ENCODE measurements around the gene JADE1. TPM values are rescaled to one million over a fixed set of nuclear protein-coding genes. Genes with fewer than 3 reads are reported as not detected.

Gene JADE1
- total RNA-seq, 4 donors from 2014 or later = 14.0 to 38.5 (median 26.0) TPM

- 79% methylated on average over 6 of the region's 8 CpGs for WGBS
- no peak for DNase-seq (ENCODE audit: low spot score in 2 of 2)
- H3K36me3 ChIP-seq = peaks cover 12% of the 10 kb centered on the region
- H3K9me3 ChIP-seq = no peaks in the 10 kb centered on the region
- TF ChIP-seq POLR2AphosphoS5 (IDR thresholded peaks at IDR 0.05) = no peak
- no peak for TF ChIP-seq EP300 (IDR thresholded peaks at IDR 0.05)
- TF ChIP-seq CTCF (IDR thresholded peaks at IDR 0.05) = no peak
- TF ChIP-seq POLR2A (IDR thresholded peaks at IDR 0.05) = no peak
- no peak overlapping the region for H3K27ac ChIP-seq
- no peaks in the 10 kb centered on the region for H3K27me3 ChIP-seq
- no peak overlapping the region for H3K4me3 ChIP-seq
- peaks cover 35% of the 10 kb centered on the region for H3K4me1 ChIP-seq
Observed at GRCh38 chr4:128835498-128836222, 26.2 kb downstream of the JADE1 start.

DNA sequence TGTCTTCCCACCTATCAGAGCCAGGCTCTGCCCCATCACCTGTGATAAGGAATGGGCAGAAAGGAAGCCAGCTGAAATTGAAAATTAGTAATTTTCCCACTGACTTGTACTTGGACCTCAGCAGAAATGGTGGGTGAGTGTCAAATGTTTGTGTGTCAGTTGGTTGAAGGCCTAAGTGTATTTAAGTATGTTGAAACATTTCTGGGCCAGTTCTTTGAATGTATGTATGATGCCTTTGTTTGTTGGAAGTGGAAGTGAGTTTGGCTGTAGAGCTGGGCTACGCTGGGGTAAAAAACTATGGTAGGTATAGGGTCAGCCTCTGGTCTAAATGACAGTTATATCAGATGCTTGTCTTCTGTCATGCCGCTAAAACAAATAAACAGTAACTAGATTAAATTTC is 27.7 kb downstream of the JADE1 start:
- peaks cover 27% of the 10 kb centered on the region for H3K4me1 ChIP-seq
- H3K4me3 ChIP-seq = no peak overlapping the region
- 90% methylated on average over 2 of the region's 2 CpGs for WGBS
- no peak overlapping the region for H3K27ac ChIP-seq
- H3K27me3 ChIP-seq = no peaks in the 10 kb centered on the region
- peaks cover 8% of the 10 kb centered on the region for H3K36me3 ChIP-seq
- no peak for TF ChIP-seq POLR2A (IDR thresholded peaks at IDR 0.05)
- TF ChIP-seq CTCF (IDR thresholded peaks at IDR 0.05) = no peak
- TF ChIP-seq EP300 (IDR thresholded peaks at IDR 0.05) = no peak
- no peak for TF ChIP-seq POLR2AphosphoS5 (IDR thresholded peaks at IDR 0.05)
- H3K9me3 ChIP-seq = no peaks in the 10 kb centered on the region
- no peak for DNase-seq (ENCODE audit: low spot score in 2 of 2)

DNA sequence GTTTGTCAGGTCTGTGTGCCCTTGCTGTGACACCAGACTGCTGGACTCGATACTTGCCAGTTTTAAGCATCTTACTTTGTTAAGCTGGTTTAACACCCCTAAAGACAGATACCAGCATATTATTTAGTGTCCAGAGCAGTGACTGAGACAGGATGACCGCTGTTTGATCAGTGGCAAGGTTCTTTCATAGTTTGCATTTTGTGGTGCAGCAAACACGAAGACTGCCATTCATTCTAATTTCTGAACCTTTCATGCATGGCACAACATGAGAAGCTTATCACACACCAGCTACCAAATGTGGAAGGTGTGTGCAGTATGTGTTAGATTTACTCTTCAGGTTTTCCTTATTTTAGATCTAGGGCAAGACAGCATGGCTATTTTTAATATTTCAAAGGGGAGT is 28.2 kb downstream of the JADE1 start:
- WGBS = 91% methylated on average over 3 of the region's 3 CpGs
- Histone ChIP-seq H3K27me3 (no peaks in the 10 kb centered on the region), H3K36me3 (peaks cover 6% of the 10 kb centered on the region), H3K27ac (no peak overlapping the region), H3K9me3 (no peaks in the 10 kb centered on the region), H3K4me3 (no peak overlapping the region), H3K4me1 (peaks cover 27% of the 10 kb centered on the region)
- TF ChIP-seq POLR2AphosphoS5 (IDR thresholded peaks at IDR 0.05) = no peak
- no peak for TF ChIP-seq EP300 (IDR thresholded peaks at IDR 0.05)
- no peak for DNase-seq (ENCODE audit: low spot score in 2 of 2)

DNA sequence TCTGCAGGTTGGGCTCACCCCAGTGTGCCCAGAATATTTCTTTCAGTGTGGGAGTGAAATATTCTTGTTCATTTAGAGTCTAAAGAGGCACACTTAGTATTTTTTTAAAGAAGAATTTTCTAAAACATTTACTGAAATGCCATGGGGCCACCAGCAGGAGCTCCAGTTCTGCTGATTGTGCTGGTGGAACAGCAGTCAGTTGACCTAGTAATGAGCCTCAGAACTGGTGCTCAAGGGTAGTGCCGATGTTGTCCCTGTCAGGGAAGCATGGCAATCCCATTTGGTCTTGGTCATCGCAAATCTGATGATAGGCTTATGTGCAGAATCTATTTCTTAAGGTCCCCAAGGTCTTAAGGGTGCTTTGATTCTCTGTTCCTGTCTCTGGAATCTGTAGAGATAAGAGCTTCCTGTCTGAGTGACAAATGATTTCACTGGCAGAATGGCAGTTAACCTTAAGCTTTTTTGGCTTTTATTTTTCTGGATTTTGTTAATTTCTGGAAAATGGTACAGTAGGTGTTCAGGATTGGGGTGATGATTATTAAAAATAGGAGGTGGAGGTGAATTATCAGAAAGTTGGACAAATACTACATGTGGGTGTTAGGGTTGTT is 31.3 kb downstream of the JADE1 start:
- no peak overlapping the region for H3K4me3 ChIP-seq
- DNase-seq (ENCODE audit: low spot score in 2 of 2) = no peak
- no peaks in the 10 kb centered on the region for H3K9me3 ChIP-seq
- H3K27me3 ChIP-seq = no peaks in the 10 kb centered on the region
- peaks cover 19% of the 10 kb centered on the region for H3K36me3 ChIP-seq
- 93% methylated on average over 2 of the region's 2 CpGs for WGBS
- TF ChIP-seq POLR2AphosphoS5 (IDR thresholded peaks at IDR 0.05) = no peak
- no peak for TF ChIP-seq EP300 (IDR thresholded peaks at IDR 0.05)
- no peak for TF ChIP-seq POLR2A (IDR thresholded peaks at IDR 0.05)
- no peak for TF ChIP-seq CTCF (IDR thresholded peaks at IDR 0.05)
- peaks cover 20% of the 10 kb centered on the region for H3K4me1 ChIP-seq
- H3K27ac ChIP-seq = no peak overlapping the region

GRCh38 chr4:128841402-128841801 is 31.9 kb downstream of the JADE1 start:
- Histone ChIP-seq H3K27me3 (no peaks in the 10 kb centered on the region), H3K27ac (no peak overlapping the region), H3K9me3 (no peaks in the 10 kb centered on the region), H3K36me3 (peaks cover 25% of the 10 kb centered on the region), H3K4me3 (no peak overlapping the region), H3K4me1 (peaks cover 18% of the 10 kb centered on the region)
- DNase-seq (ENCODE audit: low spot score in 2 of 2) = no peak
- WGBS = 64% methylated on average over 2 of the region's 2 CpGs
- TF ChIP-seq CTCF (IDR thresholded peaks at IDR 0.05) (no peak), POLR2AphosphoS5 (IDR thresholded peaks at IDR 0.05) (no peak), EP300 (IDR thresholded peaks at IDR 0.05) (no peak), POLR2A (IDR thresholded peaks at IDR 0.05) (no peak)

Data from suprapubic skin (tissue), 4 donors.